Fibroblast of lung (primary cell): ENCODE results near the gene FAM180A. TPM values are rescaled to one million over a fixed set of nuclear protein-coding genes. Genes with fewer than 3 reads are reported as not detected.

Source experiments
- DNase-seq, 2 donors: peaks; one replicate each; pipeline versions ENCODE4 v3.0.0 to v3.0.0-alpha.2; 2010; ENCODE audit warnings: low read depth in 2 of 2
- H2AFZ ChIP-seq: 2 replicates; pipeline ENCODE4 v1.5.1; 2012; ENCODE audit warnings: low read length, control low read depth, inconsistent platforms
- H3K27ac ChIP-seq: 2 replicates; pipeline ENCODE4 v1.5.1; 2011; ENCODE audit warnings: low read length, control low read depth; ENCODE audit not compliant: insufficient read depth
- H3K27me3 ChIP-seq: 2 replicates; pipeline ENCODE4 v1.5.1; 2011; ENCODE audit warnings: mild to moderate bottlenecking, low read length; ENCODE audit not compliant: control insufficient read depth, insufficient read depth
- H3K36me3 ChIP-seq: 2 replicates; pipeline ENCODE4 v1.5.1; 2011; ENCODE audit warnings: low read length; ENCODE audit not compliant: control insufficient read depth, insufficient read depth
- H3K4me1 ChIP-seq: 2 replicates; pipeline ENCODE4 v1.5.1; 2011; ENCODE audit warnings: low read length; ENCODE audit not compliant: control insufficient read depth, insufficient read depth; ENCODE audit errors: extremely low read depth
- H3K4me2 ChIP-seq: 2 replicates; pipeline ENCODE4 v1.5.1; 2011; ENCODE audit warnings: low read length, control low read depth; ENCODE audit not compliant: insufficient read depth; ENCODE audit errors: extremely low read depth
- H3K4me3 ChIP-seq, 4 experiments: fragments of 200-600 bp in 1 of 4; sonication (generic) in 1 of 4; replicated peaks in 1 of 4; 2 replicates each; pipeline ENCODE4 v1.5.1; 2011 to 2016; ENCODE audit warnings: low read length in 4 of 4, low read depth in 3 of 4, mild to moderate bottlenecking in 3 of 4, control low read depth in 2 of 4, inconsistent platforms in 1 of 4, mixed read lengths in 1 of 4; ENCODE audit not compliant: insufficient read depth in 1 of 4; ENCODE audit errors: control extremely low read depth in 1 of 4
- H3K79me2 ChIP-seq: 2 replicates; pipeline ENCODE4 v1.5.1; 2012; ENCODE audit warnings: mild to moderate bottlenecking, low read length, inconsistent platforms; ENCODE audit not compliant: control insufficient read depth, insufficient read depth
- H3K9ac ChIP-seq: 2 replicates; pipeline ENCODE4 v1.5.1; 2011; ENCODE audit warnings: mild to moderate bottlenecking, low read length, control low read depth; ENCODE audit not compliant: insufficient read depth
- H3K9me3 ChIP-seq: 2 replicates; pipeline ENCODE4 v1.5.1; 2012; ENCODE audit warnings: low read depth, low read length; ENCODE audit not compliant: control insufficient read depth, insufficient read depth
- H4K20me1 ChIP-seq: 2 replicates; pipeline ENCODE4 v1.5.1; 2011; ENCODE audit warnings: low read length; ENCODE audit not compliant: control insufficient read depth, insufficient read depth; ENCODE audit errors: extremely low read depth
- CTCF ChIP-seq, 2 donors: IDR thresholded peaks in 1 of 2; conservative IDR thresholded peaks in 1 of 2; 1 replicate in 1 of 2; 2 replicates in 1 of 2; pipeline ENCODE4 v1.5.1; 2011 to 2012; ENCODE audit warnings: low read length in 2 of 2, control low read depth in 1 of 2, inconsistent platforms in 1 of 2, low read depth in 1 of 2, mild to moderate bottlenecking in 1 of 2
- EZH2 ChIP-seq: IDR thresholded peaks from 2 replicates; pipeline ENCODE4 v1.5.1; 2012; ENCODE audit warnings: low read length, control low read depth, mild to moderate bottlenecking; ENCODE audit errors: missing control alignments
- polyA plus RNA-seq, 2 donors: library from polyadenylated mRNA; depleted of rRNA in 1 of 2; stranded (reverse) in 1 of 2; unstranded in 1 of 2; fragments of >200 nt; gene quantifications; 2 replicates each; pipeline ENCODE4 v1.2.1, GENCODE V29; 2011 to 2012; ENCODE audit warnings: missing spikeins in 1 of 2
- total RNA-seq: library from RNA; depleted of rRNA; stranded (reverse); fragments of >200 nt; gene quantifications from 2 replicates; pipeline ENCODE4 v1.2.1, GENCODE V29; 2014

FAM180A gene
- total and polyA plus RNA-seq, 2 donors (not counting 1 experiment from before 2014, with no cell fraction given), result 15.6 to 38.5 TPM

- Histone ChIP-seq H3K27me3 (no peaks in the 10 kb centered on the region), H3K4me2 (no peak overlapping the region), H3K9me3 (no peaks in the 10 kb centered on the region), H3K4me3 (no peak overlapping the region), H3K4me1 (peaks cover 2% of the 10 kb centered on the region), H3K36me3 (no peaks in the 10 kb centered on the region), H4K20me1 (no peaks in the 10 kb centered on the region), H2AFZ (no peak overlapping the region), H3K9ac (no peak overlapping the region), H3K79me2 (no peaks in the 10 kb centered on the region), H3K27ac (no peak overlapping the region)
- no peak for TF ChIP-seq CTCF (conservative IDR thresholded peaks at IDR 0.05 in 1 of 2, IDR thresholded peaks at IDR 0.05 in 1 of 2; ENCODE audit: low read depth in 1 of 2, low read length in 2 of 2)
- TF ChIP-seq EZH2, result no peak
- DNase-seq, result no peak
Observed at GRCh38 chr7:135793841-135794240, 45.2 kb upstream of the FAM180A start.

GRCh38 chr7:135792866-135793265 is 44.3 kb upstream of the FAM180A start:
- no peak overlapping the region for H3K4me2 ChIP-seq

GRCh38 chr7:135792363-135792668 is 43.7 kb upstream of the FAM180A start:
- no peak for TF ChIP-seq EZH2
- no peak for TF ChIP-seq CTCF (conservative IDR thresholded peaks at IDR 0.05 in 1 of 2, IDR thresholded peaks at IDR 0.05 in 1 of 2; ENCODE audit: low read depth in 1 of 2, low read length in 2 of 2)
- Histone ChIP-seq H3K4me3 (no peak overlapping the region), H3K27me3 (no peaks in the 10 kb centered on the region), H4K20me1 (no peaks in the 10 kb centered on the region), H3K4me2 (no peak overlapping the region), H3K9me3 (no peaks in the 10 kb centered on the region), H3K36me3 (no peaks in the 10 kb centered on the region), H3K4me1 (peaks cover 2% of the 10 kb centered on the region), H3K9ac (no peak overlapping the region), H3K27ac (no peak overlapping the region), H2AFZ (no peak overlapping the region), H3K79me2 (no peaks in the 10 kb centered on the region)
- no peak for DNase-seq

More at GRCh38 chr7:135792866-135793265, 44.3 kb upstream of the FAM180A start:
- Histone ChIP-seq H3K4me1 (peaks cover 2% of the 10 kb centered on the region), H4K20me1 (no peaks in the 10 kb centered on the region), H3K27ac (no peak overlapping the region), H3K4me3 (no peak overlapping the region), H3K9ac (no peak overlapping the region), H3K36me3 (no peaks in the 10 kb centered on the region), H3K27me3 (no peaks in the 10 kb centered on the region), H2AFZ (no peak overlapping the region), H3K9me3 (no peaks in the 10 kb centered on the region), H3K79me2 (no peaks in the 10 kb centered on the region)
- TF ChIP-seq CTCF (conservative IDR thresholded peaks at IDR 0.05 in 1 of 2, IDR thresholded peaks at IDR 0.05 in 1 of 2; ENCODE audit: low read depth in 1 of 2, low read length in 2 of 2) (no peak), EZH2 (no peak)
- DNase-seq, result no peak
